Renal pelvis (tissue), 4 donors: ENCODE results near the gene N4BP2L2. TPM values are rescaled to one million over a fixed set of nuclear protein-coding genes. Genes with fewer than 3 reads are reported as not detected.
A peak's percentile ranks its signal among the peaks of the same experiment; 100 is the strongest.

Experiments
- DNase-seq: peaks from one replicate; pipeline ENCODE4 v3.0.0-alpha.2; 2013
- polyA plus RNA-seq, 3 donors: library from polyadenylated mRNA; unstranded; fragments of 120-200 nt; gene quantifications; one replicate each; pipeline ENCODE4 v1.2.1, GENCODE V29; 2013; ENCODE audit not compliant: insufficient read length in 3 of 3

The N4BP2L2 gene
- polyA plus RNA-seq, 3 donors: 120 to 229 (median 202) TPM

DNA sequence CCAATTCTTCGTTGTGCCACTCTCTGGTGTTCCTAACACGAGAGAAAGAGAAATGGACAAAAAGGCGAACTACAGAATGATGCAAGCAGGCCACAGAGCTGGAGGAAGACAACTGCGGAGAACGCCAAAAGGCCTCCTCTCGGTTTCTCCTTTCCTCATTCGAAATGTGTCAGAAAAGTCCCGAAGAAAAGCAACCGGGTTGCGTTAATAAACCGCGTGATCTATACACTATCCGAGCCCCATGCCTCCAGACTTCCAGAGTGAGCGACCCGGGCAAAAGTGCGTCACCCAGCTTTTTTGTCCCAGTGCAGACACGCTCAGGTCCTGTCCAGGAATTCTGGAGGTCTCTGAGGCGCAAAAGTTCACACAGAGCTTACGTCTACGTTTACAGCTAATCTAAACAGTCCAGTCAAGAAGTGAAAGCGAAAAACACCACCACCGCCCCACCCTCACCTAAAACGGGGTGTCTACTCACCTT lies 413 bp downstream of the N4BP2L2 start:
- no peak for DNase-seq

DNA sequence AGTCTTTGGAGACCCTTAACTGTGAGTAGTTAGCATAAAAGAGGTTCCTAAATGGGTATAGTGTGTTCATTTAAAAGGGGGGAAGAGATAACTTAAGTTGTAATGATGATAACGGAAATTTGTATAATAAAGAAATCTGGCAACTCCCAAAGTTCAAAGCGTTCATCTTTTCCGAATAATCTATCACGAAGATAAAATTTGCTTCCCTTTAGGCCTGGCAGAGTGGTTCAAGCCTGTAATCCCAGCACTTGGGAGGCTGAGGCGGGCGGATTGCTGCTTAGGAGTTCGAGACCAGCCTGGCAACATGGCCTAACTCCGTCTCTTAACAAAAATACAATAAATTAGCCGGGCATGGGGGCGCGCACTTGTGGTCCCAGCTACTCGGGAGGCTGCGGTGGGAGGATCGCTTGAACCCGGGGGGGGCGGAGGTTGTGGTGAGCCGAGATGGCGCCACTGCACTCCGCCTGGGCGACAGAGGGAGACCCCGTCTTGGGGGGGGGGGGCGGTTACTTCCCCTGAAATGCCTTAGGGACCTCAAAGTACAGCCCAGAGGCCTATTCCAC lies 934 bp downstream of the N4BP2L2 start:
- DNase-seq: no peak

DNA sequence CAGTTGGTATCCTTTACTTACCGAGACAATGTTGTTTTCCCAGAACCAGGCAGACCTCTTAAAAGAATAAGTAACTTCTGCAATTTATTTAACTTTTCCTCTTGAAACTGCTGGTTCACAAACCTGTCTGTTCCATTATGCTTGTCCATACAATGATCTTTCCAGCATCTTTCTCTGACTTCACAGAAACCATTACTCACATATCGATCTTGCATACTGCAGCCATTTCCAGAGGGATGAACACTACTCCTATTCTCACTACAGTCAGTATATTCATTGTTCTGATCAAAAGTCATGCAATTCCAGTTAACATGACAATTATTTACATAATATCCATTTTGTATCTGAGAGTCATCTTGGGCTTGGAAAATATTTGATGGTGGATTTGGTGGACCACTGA lies 2.8 kb downstream of the N4BP2L2 start:
- no peak for DNase-seq

DNA sequence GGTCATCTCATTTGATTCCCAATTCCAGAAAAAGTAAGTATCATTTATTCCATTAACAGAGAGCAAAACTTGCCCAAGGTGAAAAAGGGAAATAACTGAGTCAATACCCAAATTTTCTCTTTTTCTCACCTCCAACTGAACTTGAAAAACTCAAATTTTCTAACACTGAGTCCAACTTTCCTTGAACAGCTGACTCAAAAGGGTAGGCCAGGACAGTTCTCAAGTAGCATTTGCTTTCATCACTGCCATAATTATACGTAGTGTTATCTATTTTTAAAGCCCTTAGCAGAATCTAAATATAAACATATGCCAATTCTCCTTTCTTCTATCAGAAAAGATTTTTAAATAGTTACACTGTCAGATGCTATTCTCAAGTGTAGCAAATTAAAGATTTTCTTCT lies 3.5 kb downstream of the N4BP2L2 start:
- DNase-seq: no peak

DNA sequence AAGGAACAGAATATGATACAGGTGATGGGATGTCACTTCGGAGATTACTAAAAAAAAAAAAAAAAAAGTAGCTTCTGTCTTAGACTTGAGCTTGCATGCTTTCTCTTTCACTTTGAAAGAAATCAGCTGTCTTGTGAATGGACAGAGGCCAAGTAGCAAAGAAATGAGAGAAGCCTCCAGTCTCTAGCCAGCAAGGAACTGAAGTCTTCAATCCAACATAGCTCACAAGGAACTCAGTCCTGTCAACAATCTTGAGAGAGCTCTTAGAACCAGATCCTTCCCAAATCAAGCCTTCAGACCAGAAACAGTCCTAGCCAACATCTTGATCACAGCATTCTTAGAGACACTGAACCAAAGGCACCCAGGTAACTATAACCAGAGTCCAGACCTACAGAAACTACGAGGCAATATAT lies 7.7 kb downstream of the N4BP2L2 start:
- DNase-seq: peak; percentile 34

DNA sequence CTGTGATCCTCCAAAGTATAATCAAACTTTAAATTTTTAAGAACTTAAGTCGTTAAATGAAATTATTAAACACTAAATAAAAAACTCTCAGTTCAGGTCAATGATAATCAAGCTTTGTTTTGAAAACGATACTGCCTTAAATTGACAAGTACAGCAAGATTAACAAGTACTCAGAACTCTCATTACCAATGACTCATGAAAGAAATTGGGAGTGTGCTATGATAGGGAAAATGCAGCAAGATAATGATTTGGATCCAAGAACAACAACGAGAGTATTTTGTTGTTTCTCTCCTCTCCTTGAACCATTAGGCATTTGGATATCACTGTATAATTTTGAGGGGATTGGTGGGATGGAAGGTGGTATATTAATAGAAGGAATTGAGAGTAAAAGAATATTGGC lies 10.2 kb downstream of the N4BP2L2 start:
- DNase-seq: no peak

DNA sequence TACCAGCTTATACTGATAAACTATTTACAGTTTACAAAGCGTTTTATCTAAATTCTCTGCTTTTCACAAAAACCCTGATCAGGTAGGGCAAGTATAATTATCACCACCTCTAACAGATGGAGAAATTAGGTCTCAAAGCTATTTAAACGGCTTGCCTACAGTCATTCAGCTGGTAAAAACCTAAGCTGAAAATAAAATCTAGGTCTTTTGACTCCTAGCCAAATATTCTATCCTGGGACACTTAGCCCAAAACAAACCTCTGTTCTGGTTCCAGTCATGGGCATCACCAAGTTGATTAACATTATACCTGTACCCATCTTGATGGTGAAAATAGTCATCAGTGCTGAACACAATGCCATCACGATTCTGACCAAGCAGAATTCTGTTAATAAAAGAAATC lies 11.4 kb downstream of the N4BP2L2 start:
- no peak for DNase-seq

DNA sequence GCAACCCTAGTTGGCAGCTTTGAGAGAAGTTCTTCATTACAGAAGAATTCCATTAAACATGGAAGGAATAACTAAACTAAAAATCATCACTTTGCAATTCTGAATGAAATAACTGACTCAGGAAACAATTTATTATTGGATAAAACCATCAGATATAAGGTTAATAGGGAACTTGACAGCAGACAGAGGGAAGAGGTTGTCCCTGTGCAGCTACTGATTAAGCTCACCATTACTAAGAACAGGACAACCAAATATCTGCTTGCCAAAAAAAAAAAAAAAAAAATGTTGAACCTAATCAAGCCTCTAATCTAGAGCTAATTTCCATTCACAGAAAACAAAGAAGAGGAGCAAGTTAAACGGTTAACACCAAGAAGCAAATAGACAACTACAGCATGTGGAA lies 12.8 kb downstream of the N4BP2L2 start:
- DNase-seq: no peak

DNA sequence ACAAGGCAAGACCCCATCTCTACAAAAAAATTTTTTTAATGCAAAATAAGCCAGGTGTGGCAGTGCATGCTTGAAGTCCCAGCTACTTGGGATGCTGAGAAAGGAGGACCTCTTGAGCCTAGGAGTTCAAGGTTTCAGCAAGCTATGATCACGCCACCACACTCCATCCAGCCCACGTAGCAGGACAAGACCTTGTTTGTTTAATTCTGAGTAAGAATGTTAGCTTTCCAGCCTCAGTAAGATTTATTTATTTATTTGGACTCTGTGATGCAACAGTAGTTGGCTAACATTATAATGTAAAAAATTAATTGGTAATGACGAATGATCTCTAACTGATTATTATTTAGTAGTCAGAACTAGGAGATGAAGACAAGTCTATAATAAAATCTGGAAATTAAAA lies 23.3 kb downstream of the N4BP2L2 start:
- no peak for DNase-seq

DNA sequence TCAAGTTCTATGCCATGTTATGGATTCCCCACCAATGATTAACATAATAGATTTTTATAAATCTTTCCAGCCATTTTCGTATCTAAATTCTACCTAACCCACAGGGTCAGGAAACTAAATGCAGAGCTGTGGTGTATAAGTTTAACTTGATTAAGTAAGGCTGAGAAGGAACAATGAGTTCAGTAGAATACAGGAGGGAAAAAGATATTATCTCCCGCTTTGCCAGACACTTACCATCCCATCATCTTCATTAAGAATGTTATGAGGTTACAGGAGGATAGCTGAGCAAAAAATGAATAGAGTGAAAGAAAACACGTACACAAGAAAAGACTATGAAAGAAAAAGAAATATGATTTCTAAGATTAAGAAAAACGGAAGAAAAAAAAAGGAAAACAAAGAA lies 27.1 kb downstream of the N4BP2L2 start:
- no peak for DNase-seq

DNA sequence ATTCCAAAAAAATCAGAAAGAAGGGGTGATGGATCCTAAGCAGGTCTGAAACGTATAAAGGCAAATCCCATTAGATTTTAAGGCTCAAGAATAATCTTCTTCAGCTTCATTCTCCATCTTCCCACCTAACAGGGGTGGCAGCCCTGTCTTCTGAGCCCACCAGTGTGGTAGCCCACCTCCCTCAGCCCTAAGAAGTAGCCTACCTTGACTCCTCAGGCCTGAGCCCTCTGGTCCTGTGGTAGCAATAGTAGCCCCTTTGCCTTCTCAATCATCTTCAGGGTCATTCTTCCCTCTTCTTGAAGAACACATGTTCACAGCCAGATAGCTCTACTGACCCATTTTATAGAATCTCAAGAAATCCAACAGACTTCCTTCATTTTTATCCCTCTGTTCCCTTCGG lies 33.7 kb downstream of the N4BP2L2 start:
- no peak for DNase-seq

DNA sequence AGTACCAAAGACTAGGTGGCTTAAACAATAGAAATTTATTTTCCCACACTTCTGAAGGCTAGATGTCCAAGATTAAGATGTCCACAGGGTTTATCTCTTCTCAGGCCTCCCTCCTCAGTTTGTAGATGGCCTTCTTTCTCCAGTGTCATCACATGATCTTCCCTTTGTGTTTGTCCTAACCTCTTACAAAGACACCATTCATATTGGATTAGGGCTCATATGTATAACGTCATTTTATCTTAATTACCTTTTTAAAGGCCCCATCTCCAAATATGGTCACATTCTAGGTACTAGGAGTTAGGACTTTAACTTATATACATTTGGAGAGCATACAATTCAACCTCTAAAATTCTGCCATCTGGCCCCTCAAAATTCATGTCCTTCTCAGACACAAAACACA lies 34.3 kb downstream of the N4BP2L2 start:
- DNase-seq: no peak

DNA sequence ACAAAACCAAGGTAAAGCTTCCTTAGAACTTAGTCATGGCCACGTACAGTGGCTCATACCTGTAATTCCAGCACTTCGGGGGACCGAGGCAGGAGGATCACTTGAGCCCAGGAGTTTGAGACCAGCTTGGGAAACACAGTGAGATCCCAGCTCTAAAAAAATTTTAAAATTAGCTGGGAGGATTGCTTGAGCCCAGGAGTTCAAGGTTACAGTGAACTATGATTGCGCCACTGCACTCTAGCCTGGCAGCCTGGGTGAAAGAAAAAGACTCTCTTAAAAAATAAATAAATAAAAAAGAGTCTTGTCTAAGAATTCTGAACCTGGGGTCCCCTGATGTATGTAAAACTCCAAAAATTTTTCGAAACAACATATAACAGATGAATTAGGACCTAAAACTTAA lies 34.9 kb downstream of the N4BP2L2 start:
- no peak for DNase-seq

DNA sequence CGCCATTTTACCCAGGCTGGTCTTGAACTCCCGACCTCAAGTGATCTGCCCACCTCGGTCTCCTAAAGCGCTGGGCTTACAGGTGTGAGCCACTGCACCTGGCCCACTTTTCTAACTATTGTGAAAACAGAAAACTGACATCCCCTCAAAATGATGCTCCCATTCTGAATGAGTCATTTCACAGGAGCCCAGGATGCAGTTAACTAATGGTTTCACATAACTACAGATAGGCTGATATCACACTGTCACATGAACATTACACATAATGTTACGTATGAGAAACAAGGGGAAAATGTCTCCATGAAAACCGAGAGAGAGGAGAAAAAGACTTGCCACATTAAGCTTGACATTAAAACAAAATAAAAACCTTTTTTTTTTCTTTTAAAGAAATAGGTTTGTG lies 37.5 kb downstream of the N4BP2L2 start:
- no peak for DNase-seq

DNA sequence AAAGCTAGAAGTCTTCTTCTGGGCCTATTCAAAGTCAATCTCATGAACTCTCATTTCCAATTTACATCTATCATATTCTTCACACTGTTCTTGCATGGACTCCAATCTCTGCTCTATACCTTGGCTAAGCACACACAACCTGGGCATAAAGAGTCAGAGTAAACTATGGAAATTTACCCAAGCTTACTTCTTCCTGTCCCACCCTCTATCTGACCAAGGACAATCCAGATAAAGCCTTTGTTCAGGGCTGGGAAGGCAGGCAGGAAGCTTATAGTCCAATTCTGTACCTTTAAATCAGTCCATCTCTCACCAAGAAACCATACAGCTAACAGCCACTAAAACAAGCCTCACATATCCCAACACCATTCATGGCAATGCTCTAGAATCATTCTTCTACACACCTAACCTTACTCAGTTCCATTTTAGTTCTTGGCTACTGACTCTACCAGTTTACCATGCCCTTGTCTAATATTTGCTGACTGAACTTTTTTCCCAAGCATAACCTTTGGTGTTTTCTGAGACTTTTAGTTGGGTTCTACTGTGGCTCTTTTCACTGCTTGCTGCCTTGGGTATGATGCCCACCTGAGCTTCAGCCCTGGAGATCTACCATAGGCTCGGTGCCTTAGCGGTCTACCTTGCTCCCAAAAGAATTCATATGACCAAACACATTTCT lies 38.9 kb downstream of the N4BP2L2 start:
- DNase-seq: no peak

DNA sequence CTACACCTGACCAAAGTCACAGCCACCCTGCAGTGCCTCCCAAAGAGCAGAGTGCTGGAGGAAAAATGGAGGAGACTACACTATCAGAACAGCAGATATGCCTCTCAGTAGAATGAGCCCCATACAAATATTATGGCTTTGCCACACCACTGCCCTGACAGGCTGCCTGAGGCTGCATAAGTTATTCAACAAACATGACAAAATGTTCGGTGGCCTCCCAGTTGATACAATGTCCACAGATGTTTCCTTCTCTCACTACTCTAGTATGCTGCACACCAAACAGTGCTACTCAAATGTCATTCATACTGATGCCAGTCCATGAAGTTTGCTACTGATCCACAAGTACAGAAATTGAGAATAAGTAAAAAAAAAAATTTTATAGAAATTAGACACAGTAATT lies 41.0 kb downstream of the N4BP2L2 start:
- no peak for DNase-seq

DNA sequence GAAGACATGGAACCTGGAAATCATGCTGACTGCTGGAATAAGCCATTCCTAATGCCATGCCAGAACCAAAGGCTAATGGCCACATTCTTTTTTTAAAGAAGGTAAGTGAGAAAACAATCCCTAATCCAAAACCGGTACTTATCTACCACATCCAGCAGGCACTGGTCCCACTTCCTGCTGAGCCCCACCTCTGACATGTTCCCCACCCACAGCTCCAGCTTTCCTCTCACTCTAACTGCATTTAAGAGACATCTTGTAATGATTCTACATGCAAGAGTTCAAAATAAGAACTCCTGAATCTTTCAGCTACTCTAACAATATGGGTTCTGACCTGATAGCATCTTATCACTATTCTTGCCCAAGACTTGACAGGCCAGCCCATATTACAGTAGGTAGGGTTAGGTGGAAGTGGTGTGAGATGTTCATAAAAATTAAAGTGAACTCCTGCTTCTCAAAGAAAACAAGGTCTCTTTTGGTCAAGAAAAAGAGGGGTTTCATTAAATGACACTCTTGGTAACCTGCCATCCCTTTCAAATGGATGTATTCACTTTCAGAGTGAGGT lies 41.9 kb downstream of the N4BP2L2 start:
- no peak for DNase-seq

DNA sequence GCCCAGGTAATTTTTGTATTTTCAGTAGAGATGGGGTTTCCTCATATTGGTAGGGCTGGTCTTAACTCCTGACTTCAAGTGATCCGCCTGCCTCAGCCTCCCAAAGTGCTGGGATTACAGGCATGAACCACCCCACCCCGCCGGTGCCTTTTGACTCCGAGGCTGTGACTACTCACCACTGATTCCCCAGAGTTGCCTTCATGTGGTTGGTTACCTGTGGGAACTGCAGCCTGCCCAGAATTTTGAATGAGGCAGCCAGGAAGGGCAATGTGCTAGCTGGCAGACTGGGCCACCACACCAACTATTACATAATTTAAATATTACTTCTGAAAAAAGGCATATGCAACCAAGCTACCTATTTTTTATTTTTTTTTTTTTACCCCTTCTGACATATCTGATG lies 42.8 kb downstream of the N4BP2L2 start:
- DNase-seq: no peak

DNA sequence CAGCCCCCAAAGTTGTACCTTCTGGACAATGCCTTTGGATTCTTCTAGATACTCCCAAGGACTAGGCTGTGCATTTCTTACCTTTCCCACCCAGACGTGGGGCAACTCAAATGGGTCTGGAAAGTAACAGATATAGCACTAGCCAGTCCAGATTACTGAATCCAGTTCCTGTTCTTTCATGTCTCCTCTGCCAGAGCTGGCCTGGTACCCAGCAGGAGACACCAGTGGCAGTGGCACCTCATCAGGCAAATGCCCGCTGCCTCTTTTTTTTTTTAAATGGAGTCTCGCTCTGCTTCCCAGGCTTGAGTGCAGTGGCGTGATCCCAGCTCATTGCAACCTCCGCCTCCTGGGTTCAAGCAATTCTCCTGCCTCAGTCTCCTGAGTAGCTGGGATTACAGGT lies 43.2 kb downstream of the N4BP2L2 start:
- no peak for DNase-seq

DNA sequence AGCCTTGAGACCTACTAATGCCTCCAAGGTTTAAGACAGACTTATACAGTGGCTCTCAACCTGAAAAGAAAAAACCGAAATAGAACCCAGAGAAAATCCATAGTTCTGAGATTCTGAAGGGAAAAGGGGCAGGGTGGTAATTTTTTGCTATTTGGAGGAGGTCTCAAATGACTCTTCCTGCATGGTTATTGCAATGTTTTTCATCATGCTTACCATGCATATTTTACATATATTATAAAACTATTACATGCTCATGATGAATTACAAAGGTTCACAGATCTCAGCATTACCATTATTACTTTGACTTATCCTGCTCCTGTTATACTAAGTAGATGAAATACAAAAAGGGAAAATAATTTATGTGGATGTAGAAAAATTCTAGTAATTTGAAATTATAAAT lies 47.6 kb downstream of the N4BP2L2 start:
- DNase-seq: no peak

DNA sequence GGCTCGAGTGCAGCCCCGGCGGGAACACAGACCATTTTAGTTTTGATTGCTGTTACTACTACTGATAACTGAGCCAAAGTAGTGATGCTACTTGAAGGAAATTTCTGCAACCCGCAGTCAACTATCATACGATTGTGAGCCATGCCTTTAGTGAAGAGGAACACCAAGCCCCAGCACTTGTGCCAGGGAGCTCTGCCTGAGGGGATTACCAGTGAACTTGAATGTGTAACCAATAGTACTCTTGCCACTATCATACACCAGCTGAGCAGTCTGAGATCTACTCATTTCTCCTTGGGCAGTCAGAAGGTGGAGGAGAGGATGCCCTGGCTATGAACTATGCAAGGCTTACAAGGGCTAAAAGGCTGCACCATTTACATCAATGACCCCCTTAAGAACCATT lies 61.7 kb downstream of the N4BP2L2 start:
- no peak for DNase-seq

DNA sequence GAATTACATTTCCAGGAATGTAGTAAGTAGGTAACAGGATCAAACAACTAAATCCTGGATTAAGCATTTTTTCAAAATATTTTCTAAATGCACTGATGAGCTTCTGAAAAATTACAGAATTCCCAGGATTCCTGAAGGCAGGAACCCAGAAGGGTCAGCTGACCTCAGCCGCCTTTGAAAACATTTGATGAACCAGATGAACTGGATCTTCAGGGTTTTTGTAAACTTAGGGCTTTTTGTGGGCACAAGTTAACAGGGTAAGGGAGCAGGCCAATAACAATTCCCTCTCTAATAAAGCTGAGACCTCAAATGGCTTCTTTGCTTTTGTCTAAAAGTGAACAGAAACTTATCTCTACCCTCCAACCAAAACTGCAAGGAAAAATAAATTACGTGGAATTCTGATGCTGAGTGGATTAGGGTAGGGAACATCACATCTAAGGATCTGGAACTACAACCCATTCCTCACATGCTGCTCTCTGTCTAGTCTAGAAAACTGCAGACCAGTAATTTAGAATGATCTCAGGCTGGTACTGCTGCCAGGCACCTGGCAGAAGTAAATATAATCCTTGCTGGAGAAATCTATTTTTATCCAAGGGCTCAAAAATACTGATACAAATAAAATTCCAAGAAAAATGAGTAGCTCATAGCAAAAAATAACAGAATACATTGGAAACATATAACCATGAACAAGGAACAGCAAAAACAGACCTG lies 62.4 kb downstream of the N4BP2L2 start:
- DNase-seq: no peak
